ENCODE measurements around the gene BUD23.
"Not testable (repeated sequence)": the region's sequence is repeated elsewhere in the genome, so short reads cannot be mapped to it uniquely, and the experiment has no call there.

The BUD23 gene

DNA sequence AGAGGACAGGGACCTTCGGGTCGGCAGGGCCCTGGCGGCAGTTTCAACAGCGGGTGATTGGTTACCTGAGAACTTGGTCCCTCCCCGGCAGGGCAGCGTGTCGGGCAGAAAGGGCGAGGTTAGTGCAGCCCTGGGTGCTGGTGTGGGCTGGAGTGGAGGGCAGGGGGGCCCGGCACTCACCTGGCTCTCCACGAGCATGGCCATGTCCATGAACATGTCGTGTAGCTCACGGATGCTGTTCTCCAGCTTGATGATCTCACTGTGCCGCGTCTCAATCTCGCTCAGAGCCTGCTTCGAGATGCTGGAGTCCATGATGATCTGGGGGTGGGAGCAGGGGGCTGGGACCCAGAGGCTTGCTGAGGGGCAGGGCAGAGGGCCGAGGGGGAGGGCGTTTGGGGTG lies 19.3 kb downstream of the BUD23 start:
- no peak for DNase-seq

DNA sequence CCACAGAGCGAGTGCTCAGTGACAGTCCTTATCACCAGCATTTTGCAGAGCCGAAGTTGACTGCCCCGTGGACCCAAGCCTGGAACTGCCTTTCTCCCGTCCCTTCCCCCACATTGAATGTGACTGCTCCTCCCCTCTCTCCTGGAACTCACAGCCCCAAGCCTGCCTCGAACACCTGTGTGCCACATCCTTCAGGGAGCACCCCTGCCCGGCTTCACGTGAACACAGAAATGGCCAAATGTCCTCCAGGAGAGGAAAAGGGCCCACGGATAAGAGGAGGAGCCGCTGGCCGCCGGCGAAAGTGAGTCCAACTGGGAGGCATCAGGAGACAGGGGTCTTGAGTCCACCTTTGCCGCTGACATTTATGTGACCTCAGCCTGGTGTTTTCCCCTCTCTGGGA lies 19.8 kb downstream of the BUD23 start:
- no peak for DNase-seq

DNA sequence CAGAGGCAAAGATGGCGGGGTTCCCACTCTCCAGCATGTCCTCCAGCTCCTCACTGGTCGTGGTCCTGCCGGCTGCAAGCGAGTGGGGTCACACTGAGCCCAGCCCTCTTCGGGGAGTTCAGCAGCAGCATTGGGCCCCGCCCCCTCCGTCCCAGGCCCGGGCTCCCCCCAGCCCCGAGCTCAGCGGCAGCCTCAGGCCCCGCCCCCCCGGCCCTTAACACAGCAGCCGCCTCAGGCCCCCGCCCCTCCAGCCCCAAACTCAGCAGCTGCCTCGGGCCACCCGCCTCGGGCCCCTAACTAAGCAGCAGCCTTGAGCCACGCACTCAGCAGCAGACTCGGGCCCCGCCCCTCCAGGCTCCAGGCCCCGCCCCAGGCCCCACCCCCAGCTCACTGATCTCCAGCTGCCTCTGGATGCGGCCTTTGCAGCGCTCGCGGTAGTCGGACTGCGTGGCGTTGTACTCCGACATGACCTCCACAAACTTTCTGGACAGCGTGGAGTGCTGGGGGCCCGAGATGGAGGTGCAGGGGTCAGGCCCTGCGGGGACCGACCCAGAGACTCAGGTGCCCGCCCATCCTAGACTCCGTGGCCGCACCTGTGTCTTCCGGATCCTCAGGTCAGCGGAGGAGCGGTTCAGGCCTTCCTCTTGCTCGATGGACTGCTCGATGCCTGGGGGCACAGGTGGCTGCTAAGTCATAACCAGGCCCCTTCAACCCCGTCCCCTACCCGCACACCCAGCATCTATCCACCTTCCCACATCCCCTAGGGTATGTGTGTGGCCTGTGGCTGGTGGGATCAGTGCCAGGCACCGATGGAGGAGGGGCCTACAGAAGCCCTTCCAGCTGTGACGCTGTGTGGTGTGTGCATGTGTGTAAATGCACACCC lies 20.6 kb downstream of the BUD23 start:
- DNase-seq = peak; percentile 43 to 49

DNA sequence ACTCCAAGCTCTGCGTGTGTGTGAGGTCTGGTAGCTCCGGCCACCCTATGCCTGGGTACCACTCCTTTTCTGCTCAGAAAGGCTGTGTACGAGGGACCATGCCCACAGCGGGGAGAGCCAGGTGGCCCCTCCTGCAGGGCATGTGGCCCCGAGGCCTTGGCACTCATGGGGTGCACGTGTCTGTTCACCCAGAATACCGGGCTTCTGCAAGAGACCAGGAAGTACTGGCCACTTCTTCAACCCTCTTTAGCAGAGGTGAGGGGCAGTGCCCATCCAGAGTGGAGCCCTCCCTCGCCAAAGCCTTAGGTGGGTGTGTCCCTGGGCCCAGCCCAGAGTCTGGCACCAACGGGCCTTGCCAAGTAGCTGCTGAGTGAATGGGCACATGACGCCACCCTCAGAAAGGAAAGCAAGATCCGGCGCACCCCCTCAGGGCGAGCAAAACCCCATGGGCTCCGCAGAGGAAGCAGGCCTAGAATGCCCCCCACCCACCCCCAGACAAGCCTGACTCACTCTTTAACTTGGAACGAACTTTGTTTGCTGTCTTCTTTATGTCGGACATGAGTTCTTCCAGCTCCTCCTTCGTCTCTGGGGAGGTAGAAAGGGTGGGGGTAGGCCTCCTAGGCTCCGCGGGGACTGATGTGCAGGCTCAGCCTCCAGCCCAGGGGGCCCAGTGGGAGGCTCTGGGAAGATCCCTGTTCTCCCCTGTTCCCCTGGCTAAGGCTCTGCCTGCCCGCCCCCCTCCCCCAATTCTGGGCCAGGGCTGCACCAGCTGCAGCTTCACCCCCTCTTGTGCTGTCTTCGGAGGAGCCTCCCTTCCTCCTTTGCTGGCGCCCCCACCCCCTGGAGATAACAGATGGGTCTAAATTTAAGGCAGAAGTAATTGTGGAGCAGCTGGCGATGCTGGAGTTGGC lies 21.5 kb downstream of the BUD23 start:
- DNase-seq = no peak

DNA sequence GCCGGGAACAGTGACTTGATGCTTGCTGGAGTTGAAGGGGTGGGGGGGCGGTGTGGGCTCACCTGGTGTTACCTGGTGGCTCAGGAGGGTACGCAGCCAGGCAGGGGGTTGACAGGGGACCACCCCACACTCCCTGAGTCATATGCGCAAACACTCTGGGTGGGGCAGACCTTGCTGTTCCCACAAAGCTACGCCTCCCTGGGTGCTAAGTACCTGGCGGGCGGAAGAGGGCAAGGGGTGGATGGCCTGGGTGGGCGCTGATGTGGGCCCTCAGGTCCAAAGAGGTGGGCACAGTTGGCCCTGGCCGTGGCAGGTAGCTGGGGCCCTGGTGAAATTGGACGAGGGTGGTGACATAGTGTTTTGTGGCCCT lies 22.1 kb downstream of the BUD23 start:
- no peak for DNase-seq

DNA sequence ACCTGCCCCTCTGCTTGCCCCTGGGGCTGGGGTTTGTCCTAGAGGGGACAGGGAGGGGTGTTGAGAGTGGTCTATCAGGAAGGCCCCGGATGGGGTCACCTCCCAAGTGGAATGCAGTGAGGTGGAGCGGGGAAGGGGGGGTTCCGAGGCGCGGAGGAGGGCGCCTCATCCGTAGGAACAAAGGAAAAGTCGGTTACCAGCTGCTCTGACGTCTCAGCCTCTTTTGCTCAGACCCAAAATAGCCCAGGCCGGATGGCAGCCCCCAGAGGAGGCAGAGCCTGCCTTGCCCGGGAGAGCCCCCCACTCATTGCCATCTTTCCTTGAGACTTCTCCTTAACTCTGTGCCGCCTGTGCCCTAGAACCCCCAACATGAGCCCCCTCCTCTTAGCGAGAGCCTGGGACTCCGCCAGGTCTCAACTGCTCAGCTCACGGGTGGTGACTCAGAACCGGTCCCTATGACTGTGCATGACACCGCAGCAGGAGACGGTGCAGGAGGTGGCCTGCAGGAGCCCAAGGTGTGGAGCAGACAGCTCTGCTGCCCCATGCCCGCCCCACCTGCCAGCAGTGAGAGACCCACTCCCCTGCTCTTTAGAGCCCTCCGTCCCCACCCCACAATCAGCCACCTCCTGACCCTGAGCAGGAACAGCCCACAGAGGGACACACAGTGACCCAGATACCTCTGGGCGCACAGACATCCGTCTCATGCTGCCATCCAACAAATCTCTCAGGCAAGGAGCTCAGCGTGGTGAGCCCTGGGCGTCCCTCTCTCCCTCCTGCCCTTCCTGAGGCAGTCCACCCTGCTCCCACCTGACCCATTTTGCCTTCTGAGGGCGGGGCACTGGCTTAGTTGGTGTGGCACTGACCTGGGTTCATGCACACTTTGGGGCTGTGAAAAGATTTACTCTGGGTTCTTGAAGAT lies 23.0 kb downstream of the BUD23 start:
- peak; percentile 46 to 56 for DNase-seq

DNA sequence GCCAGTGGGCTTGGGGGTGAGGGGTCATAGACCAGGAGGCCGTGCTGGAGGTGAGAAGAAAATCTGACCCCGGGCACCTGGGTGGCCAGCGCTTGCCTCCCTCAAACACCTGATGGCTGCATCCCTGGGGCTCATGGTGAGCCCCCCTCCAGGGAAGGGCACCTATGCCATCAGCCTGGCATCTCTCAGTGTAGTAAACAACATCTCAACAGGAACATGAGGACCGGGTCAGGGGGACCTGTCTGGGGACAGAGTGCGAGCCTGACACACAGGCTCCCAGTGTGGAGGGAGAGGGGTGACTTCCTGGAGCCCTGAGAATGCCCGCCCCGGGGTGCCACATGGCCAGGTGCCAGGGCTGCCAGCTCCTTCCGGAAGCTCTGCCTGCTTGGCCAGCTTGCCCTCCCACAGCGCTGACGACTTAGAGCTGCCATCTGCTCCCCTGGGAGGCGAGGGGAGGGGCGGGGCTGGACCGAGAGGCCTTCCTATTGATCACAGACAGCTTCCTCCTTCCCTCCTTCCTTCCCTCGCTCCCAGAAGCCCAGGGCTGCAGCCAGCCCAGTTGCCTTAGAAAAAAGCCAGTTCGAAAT lies 23.7 kb downstream of the BUD23 start:
- no peak for DNase-seq

DNA sequence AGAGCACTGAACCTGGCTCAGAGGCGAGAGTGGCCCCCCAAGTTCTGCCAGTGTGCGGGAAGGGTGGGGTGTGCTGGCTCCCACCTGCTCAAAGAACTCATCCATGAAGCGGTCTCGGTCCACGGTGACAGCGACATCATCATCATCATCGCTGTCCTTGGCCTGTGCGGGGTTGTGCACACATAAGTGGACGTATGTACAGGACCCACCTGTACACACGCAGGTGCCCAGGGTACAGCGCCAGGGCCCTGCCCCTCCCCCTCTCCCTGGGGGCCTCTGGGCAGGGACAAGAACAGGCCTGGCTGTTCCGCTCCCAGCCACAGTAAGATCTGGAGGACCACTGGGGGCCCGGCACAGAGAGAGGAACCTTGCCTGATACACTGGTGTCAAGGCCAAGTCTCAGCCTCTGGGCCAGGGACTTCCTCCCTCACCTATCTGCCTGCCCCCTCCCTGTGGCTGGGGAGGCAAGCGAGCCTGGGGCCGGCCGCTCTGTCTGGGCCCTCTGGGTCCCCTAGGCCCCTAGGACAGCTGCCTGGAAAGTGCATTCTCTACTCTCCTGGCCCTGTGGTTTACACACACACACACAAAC lies 25.7 kb downstream of the BUD23 start:
- no peak for DNase-seq

DNA sequence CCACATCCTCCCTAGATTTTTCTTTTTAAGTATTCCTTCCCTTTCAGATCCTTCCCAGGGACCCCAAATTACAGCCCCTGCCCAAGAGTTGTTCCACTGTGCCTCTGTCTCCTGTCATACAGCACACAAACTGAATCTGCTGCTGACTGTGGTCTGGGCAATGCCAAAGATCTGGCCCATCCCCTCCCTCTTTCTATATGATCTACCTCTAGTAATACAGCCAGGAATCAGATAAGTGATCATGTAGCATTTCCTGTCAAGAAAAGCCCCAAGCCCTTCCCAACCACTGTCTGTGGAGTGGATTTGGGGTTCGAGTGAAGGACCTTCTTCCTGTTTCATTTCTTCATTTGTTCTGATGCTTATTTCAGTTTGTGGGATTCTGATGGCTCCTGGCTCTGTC lies 29.4 kb downstream of the BUD23 start:
- no peak for DNase-seq

DNA sequence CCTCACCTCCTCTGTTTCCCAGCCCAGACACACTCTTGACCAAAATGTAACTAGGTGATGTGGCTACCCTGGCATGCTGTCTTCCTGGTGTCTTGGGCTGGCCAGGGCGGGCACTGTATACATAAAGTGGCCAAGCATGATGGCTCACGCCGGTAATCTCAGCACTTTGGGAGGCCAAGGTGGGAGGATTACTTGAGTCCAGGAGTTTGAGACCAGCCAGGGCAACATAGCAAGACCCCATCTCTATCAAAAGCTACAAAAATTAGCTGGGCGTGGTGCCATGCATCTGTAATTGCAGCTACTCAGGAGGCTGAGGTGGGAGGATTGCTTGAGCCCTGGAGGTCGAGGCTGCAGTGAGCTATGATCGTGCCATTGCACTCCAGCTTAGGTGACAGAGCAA lies 29.9 kb downstream of the BUD23 start:
- not testable (repeated sequence) for DNase-seq

DNA sequence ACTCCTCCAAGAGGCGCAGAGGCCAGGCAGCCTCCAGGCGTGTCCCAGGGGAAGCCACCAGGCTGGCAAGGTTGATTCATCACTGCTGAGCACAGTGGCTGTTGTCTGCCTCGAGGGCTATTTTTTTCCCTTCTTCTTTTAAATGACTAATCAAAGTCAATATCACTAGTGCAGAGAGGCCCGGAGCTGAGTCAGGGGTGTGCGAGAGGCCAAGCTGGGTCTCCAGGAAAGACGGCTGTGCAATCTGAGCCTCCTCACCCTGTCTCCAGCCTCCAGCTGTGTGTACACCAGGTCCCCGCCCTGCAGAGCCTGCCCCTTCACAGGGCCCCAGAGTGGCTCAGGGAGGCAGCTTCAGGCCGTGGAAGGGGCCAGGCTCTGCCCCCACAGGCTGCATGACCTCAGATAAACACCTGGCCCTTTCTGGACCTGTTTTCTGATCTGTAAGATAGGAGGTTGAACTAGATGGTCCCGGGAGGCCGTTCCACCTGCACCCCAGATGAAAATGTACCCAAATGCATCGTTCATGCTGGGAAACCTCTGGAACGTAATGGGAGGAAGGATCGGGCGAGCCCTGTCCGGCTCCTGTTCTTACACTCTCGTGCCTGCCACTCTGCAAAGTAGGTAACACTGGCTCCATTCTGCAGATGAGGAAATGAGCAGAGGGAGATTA lies 32.4 kb downstream of the BUD23 start:
- DNase-seq = peak; percentile 75 to 82

DNA sequence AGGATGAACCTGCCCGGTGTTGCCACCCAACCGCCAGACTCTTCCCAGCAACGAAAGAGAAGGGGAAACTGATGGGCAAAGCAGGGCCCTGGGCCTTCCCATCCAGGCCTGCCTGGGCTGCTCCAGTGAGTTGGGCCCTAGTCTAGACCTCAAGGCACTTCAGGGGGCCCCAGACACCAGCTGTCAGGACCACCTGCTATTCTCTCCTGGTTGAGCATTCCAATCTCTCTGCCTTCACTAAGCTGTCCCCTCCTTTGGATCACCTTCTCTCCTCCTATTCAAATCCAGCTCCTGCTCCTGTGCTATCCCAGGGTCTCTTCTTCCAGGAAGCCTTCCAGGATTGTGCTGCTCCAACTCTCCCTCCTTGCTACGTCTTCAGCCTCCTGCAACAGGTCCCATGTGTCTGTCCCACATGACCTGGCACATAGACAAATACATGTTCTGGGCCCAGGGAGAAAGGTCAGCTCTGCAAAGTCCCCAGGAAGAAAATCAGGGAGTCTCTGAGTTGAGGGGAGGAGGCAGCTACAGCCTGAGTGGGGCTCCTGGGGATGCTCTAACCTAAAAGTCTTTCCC lies 33.0 kb downstream of the BUD23 start:
- DNase-seq = no peak

DNA sequence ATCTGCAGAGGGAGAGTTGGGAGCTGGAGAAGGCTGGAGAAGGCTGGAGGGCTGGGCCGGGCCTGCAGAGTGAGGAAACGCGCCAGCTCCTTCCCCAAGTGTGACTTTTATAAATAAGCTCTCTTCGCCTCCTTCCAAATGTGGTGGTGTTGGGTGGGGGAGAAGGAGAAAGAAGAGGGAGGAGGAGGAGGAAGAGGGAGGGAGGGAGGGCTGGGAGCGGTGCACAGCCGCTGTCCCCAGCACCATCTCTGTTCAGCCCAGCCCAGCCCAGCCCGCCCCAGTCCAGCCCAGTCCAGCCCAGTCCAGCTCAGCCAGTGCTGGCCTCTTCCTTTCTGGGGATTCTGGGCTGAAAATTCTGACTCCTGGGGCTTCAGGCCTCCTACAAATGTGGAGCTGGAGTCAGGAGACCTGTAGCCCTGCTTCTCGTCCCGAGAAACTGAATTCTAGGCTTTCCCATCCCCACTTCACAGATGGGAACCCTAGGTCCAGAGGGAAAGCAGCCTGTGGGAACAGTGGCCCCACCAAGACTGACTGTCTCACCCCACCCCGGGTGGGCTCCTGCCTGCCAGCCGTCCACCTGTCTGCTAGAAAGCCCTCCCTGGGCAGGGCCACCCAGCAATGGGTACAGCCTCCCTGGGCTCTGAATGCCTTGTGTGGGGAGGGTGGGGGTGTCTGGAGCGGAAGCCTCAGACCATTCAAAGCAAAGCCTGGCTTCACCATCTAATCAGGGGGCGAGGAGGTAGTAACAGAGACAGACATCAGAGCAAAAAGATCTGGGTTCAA lies 33.8 kb downstream of the BUD23 start:
- DNase-seq = no peak

DNA sequence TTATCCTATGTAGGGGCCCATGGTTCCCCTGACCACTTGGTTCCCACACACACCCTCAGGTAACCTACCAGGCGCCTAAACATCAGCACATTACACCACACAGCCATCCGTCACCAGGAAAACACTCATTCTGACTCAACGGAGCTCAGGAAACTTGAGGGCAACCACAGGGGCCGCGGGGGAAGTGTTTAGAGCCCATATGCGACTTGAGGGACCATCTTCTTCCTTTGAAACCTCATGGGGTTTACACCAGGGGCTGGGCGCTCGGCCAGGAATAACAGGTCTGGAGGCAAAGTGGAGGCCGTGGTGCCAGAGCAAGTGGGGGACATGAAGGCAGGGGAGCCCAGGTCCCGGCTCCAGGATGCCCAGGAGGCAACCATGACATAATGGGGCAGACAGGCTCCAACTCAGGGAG lies 34.6 kb downstream of the BUD23 start:
- peak; percentile 82 to 87 for DNase-seq

DNA sequence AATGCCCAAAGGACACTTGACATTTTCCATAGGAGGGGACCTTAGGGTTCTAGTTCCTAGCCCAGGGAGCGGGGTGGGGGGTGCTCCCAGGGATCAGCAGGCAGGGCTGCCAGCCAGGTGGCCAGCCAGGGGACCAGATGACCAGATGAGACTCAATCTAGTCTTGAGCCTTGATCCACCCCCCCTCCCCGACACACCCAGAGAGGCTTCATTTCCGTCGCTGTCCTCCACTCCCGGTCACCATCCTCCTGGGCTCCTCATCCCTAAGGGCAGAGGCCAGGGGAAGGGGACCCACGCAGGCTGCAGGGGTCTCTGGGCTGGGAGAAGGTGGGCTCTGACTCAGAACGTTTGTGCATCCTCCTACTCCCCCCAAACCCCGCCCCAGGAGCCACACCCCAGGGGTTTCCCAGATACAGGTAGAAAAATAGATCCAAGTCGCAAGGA lies 35.1 kb downstream of the BUD23 start:
- peak; percentile 28 to 51 for DNase-seq

DNA sequence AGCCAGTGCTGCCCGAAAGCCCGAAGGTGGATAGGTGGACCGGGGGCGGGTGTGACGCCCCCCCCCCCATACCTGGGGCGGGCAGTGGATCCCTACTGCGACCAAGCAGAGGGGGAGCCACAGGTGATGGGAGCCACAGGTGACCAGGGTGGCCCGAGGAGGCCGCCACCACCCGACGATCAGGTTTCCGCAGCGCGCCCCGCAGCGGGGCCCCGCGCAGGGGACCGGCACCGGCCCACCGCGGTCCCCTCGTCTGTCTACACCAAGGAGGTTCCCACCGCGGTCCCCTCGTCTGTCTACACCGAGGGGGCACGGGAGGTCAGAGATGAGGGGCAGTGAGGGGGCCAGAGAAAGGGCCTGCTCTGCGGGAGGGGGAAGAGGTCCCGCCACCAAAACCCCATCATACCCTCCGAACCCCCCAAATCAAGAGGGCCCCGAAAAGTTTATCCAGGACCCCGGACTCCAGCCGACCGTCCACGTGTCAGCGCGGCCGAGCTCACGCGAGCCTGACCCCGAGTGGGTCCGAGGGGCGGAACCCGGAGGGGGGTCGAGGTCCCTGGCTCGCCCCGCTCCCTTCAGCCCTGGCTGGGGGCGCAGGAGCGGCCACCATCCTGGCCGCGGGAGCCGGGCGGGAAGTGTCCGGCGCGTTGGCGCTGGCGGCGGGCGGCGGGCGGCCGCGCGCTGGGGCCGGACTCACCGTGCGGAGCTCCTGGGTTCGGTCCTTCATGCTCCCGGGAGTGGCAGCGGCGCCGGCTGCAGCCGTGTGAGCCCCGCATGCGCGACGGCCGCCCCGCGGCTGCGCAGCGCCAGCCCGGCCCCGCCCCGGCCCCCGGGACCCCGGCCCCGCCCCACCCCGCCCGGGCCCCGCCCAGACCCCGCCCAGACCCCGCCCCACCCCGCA lies 35.8 kb downstream of the BUD23 start, which contains the start of gene STX1A:
TSS of gene STX1A (minus strand) at position 765 of the 901 bp plus-strand sequence. CDS start at position 727, 38 bp downstream.
- peak; percentile 69 to 73 for DNase-seq

DNA sequence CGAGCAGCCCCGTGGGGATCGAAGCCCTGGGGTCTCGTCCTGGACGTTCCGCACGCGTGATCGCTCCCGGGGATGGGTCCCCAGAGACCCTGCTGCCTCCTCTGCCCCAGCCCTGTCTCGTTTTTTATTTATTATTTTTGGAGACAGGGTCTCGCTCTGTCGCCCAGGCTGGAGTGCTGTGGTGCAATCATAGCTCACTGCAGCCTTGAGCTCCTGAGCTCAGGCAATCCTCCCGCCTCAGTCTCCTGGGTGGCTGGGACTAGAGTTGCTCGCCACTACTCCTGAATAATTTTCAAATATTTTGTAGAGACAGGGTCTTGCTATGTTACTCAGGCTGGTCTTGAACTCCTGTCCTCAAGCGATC lies 36.4 kb downstream of the BUD23 start:
- DNase-seq = no peak

DNA sequence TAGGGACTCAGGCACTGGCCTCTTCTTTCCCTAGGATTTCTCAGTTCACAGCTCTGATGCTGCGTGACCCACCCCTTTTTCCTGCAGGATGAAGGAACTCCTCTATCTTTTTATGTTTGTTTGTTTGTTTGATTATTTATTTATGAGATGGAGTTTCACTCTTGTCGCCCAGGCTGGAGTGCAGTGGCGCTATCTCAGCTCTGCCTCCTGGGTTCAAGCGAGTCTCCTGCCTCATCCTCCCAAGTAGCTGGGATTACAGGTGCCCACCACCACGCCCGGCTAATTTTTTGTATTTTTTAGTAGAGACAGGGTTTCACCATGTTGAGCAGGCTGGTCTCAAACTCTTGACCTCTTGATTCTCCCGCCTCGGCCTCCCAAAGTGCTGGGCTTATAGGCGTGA lies 37.0 kb downstream of the BUD23 start:
- not testable (repeated sequence) for DNase-seq

DNA sequence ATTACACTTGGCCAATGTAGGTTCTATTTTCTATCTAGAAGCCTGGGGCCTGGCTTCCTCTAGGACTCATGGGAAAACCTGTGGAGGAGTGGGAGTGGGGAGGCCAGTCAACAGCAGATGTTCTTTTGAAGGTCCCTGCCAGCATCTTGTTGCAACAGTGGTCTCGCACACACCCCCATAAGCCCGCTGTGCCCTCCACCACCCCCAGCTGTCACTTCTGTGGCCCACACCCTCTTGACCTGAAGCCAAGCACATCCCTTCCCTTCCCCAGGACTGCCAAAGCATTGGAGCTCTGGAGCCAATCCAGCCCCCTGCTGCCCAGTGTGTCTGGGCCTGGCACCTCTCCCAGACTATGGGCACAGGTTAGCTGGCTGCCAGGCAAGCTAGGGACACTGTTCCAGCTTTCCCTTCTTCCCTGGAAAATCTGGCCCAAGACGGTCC lies 38.0 kb downstream of the BUD23 start:
- no peak for DNase-seq
